Bone marrow (tissue), 2 donors: ENCODE measurements around the gene WDR83.

Source experiments
- DNase-seq, 2 donors: peaks; one replicate each; lab custom pipeline; 2025; lab: John Stamatoyannopoulos, UW

Gene WDR83

GRCh38 chr19:12715102-12715501 lies 48.5 kb downstream of the WDR83 start:
- no peak for DNase-seq

GRCh38 chr19:12715929-12716328 lies 49.3 kb downstream of the WDR83 start:
- no peak for DNase-seq

GRCh38 chr19:12720296-12720695 lies 53.7 kb downstream of the WDR83 start:
- DNase-seq = no peak

- DNase-seq = no peak
These were observed 54.4 kb downstream of the WDR83 start for GRCh38 chr19:12720851-12721655.

- peak; percentile 31 to 43 for DNase-seq
These were observed 55.3 kb downstream of the WDR83 start for GRCh38 chr19:12721656-12722565.

GRCh38 chr19:12722566-12723380 lies 56.2 kb downstream of the WDR83 start:
- peak; percentile 67 to 93 for DNase-seq

GRCh38 chr19:12723381-12723640 lies 56.7 kb downstream of the WDR83 start:
- no peak for DNase-seq

- DNase-seq = peak; percentile 19 to 37
These were observed 57.2 kb downstream of the WDR83 start, which contains the start of gene TNPO2 for GRCh38 chr19:12723641-12724426. Gene TNPO2 (minus strand): TSS chr19:12723932. CDS start chr19:12720977, 2,955 bp downstream.
